Endothelial cell of umbilical vein (primary cell): ENCODE data around the gene RELT. TPM values are rescaled to one million over a fixed set of nuclear protein-coding genes. Genes with fewer than 3 reads are reported as not detected.

Experiments
- BruUV-seq: library from RNA; stranded (reverse); fragments of 400-500 nt; replicated peaks from 2 replicates; lab custom pipeline; 2021; lab: Mats Ljungman, UMichigan
- CTCF ChIA-PET: fragments of 300-600, 350-600 bp; sonication (Branson Sonifier 250); formaldehyde crosslinking; loops from one replicate; lab custom pipeline; 2021; ENCODE audit warnings: antibody characterized with exemption, inconsistent platforms; lab: Charles Lee
- POLR2A ChIA-PET: fragments of 300-600, 350-600 bp; sonication (Branson Sonifier 250); formaldehyde crosslinking; loops from one replicate; lab custom pipeline; 2021; ENCODE audit warnings: antibody characterized with exemption, inconsistent platforms; lab: Charles Lee
- DNase-seq: peaks from one replicate; pipeline ENCODE4 v3.0.0-alpha.2; 2011; ENCODE audit warnings: low read depth, low spot score
- FAIRE-seq: peaks from 2 replicates; lab custom pipeline; 2011; peaks lifted over from hg19 to GRCh38; lab: Jason Lieb, UNC
- H2AFZ ChIP-seq: 2 replicates; pipeline ENCODE4 v1.6.0; 2012; ENCODE audit warnings: low read depth, low read length, control low read depth, inconsistent platforms
- H3K27ac ChIP-seq: 2 replicates; pipeline ENCODE4 v1.5.1; 2011; ENCODE audit warnings: low read depth, mild to moderate bottlenecking, control low read depth, low read length, moderate library complexity; ENCODE audit not compliant: insufficient read depth
- H3K27me3 ChIP-seq, 2 experiments: 2 replicates each; pipeline versions ENCODE4 v1.6.0 to v1.6.1; 2011; ENCODE audit warnings: low read length in 2 of 2, mixed read lengths in 1 of 2; ENCODE audit not compliant: control insufficient read depth in 2 of 2, insufficient read depth in 2 of 2
- H3K36me3 ChIP-seq, 2 experiments: 2 replicates in 1 of 2; 3 replicates in 1 of 2; pipeline ENCODE4 v1.5.1; 2011; ENCODE audit warnings: low read length in 2 of 2, mild to moderate bottlenecking in 1 of 2, moderate library complexity in 1 of 2; ENCODE audit not compliant: control insufficient read depth in 2 of 2, insufficient read depth in 2 of 2; ENCODE audit errors: extremely low read depth in 1 of 2
- H3K4me1 ChIP-seq: 3 replicates; pipeline ENCODE4 v1.5.1; 2011; ENCODE audit warnings: mild to moderate bottlenecking, low read length; ENCODE audit not compliant: control insufficient read depth, insufficient read depth; ENCODE audit errors: extremely low read depth
- H3K4me2 ChIP-seq: 2 replicates; pipeline ENCODE4 v1.6.1; 2011; ENCODE audit warnings: low read length, control low read depth, mixed read lengths; ENCODE audit not compliant: insufficient read depth
- H3K4me3 ChIP-seq, 3 experiments: fragments of 200-600 bp in 1 of 3; sonication (generic), shearing (Covaris generic) in 1 of 3; replicated peaks in 1 of 3; 2 replicates each; pipeline ENCODE4 v1.5.1; 2011 to 2016; ENCODE audit warnings: control low read depth in 3 of 3, low read length in 3 of 3, mild to moderate bottlenecking in 2 of 3, inconsistent platforms in 1 of 3, low read depth in 1 of 3, moderate library complexity in 1 of 3; ENCODE audit not compliant: insufficient read depth in 1 of 3
- H3K79me2 ChIP-seq: 2 replicates; pipeline ENCODE4 v1.6.0; 2012; ENCODE audit warnings: low read length, inconsistent platforms; ENCODE audit not compliant: control insufficient read depth, insufficient read depth
- H3K9ac ChIP-seq: replicated peaks from 2 replicates; pipeline ENCODE3; 2011; ENCODE audit warnings: low read length, control low read depth; ENCODE audit not compliant: insufficient read depth; ENCODE audit errors: extremely low read depth
- H3K9me1 ChIP-seq: replicated peaks from 3 replicates; pipeline ENCODE4 v1.6.0; 2011; ENCODE audit warnings: mild to moderate bottlenecking, low read length; ENCODE audit not compliant: control insufficient read depth, insufficient read depth; ENCODE audit errors: extremely low read depth
- H3K9me3 ChIP-seq: replicated peaks from 2 replicates; pipeline ENCODE4 v1.5.1; 2012; ENCODE audit warnings: low read length, inconsistent platforms; ENCODE audit not compliant: control insufficient read depth, insufficient read depth
- H4K20me1 ChIP-seq: replicated peaks from 2 replicates; pipeline ENCODE3; 2011; ENCODE audit warnings: mild to moderate bottlenecking, low read length; ENCODE audit not compliant: control insufficient read depth, insufficient read depth; ENCODE audit errors: extremely low read depth
- CTCF ChIP-seq, 2 donors: IDR thresholded peaks; 1 replicate in 1 of 2; 2 replicates in 1 of 2; pipeline ENCODE4 v1.5.1; 2011; ENCODE audit warnings: low read length in 2 of 2, mild to moderate bottlenecking in 2 of 2, moderate library complexity in 2 of 2, control low read depth in 1 of 2, inconsistent platforms in 1 of 2, low read depth in 1 of 2; ENCODE audit not compliant: insufficient read depth in 1 of 2; ENCODE audit errors: extremely low read depth in 1 of 2
- EZH2 ChIP-seq: IDR thresholded peaks from 2 replicates; pipeline ENCODE4 v1.6.1; 2012; ENCODE audit warnings: borderline replicate concordance, low read depth, mild to moderate bottlenecking, moderate library complexity, low read length, inconsistent platforms; ENCODE audit not compliant: severe bottlenecking
- FOS ChIP-seq: IDR thresholded peaks from 2 replicates; pipeline ENCODE4 v1.6.1; 2011; ENCODE audit warnings: mild to moderate bottlenecking, low read length, moderate library complexity, borderline replicate concordance; ENCODE audit not compliant: insufficient read depth
- GATA2 ChIP-seq: IDR thresholded peaks from 2 replicates; pipeline ENCODE4 v1.7.0; 2011; ENCODE audit warnings: low read depth, mild to moderate bottlenecking, moderate library complexity, mixed read lengths, low read length; ENCODE audit not compliant: insufficient read length, insufficient read depth
- JUN ChIP-seq: IDR thresholded peaks from 2 replicates; pipeline ENCODE4 v1.6.1; 2011; ENCODE audit warnings: borderline replicate concordance, low read depth; ENCODE audit not compliant: insufficient read length, insufficient read depth
- MAX ChIP-seq: IDR thresholded peaks from 2 replicates; pipeline ENCODE4 v1.6.1; 2011; ENCODE audit not compliant: insufficient read depth, insufficient read length
- MYC ChIP-seq: IDR thresholded peaks from one replicate; pipeline ENCODE4 v1.6.1; 2011; ENCODE audit warnings: mild to moderate bottlenecking, low read depth, low read length
- POLR2A ChIP-seq: IDR thresholded peaks from 2 replicates; pipeline ENCODE4 v1.6.1; 2012; ENCODE audit warnings: low read depth, mild to moderate bottlenecking, control low read depth, low read length
- POLR2AphosphoS5 ChIP-seq: IDR thresholded peaks from 2 replicates; pipeline ENCODE4 v1.6.1; 2012; ENCODE audit warnings: low read depth, mild to moderate bottlenecking, control low read depth, low read length, moderate library complexity; ENCODE audit not compliant: insufficient read depth
- dilution Hi-C: fragments of 300-500 bp; cut with MboI; formaldehyde crosslinking; loops from one replicate; pipeline ENCODE4 v1.15.0; 2019; ENCODE audit warnings: low sequenced_read_pairs; ENCODE audit not compliant: extremely low pct_ligation_motif_present
- intact Hi-C: fragments of 100-400 bp; cut with micrococcal nuclease; formaldehyde crosslinking; loops from one replicate; pipeline ENCODE4 v1.10.0; 2022
- polyA plus RNA-seq, 4 experiments: library from polyadenylated mRNA; depleted of rRNA in 3 of 4; stranded (reverse) in 3 of 4; unstranded in 1 of 4; fragments of >200 nt; gene quantifications; 2 replicates each; pipeline versions ENCODE4 v1.2.1 to v1.2.3, GENCODE V29; 2011 to 2012; ENCODE audit warnings: missing spikeins in 1 of 4
- total RNA-seq: library from RNA; stranded (reverse); gene quantifications from 2 replicates; pipeline ENCODE4 v1.2.3, GENCODE V29; 2021

Gene RELT
- total and polyA plus RNA-seq, 2 donors (not counting 3 experiments of a cell fraction or from before 2014, with no cell fraction given), result 6.7 to 13.1 TPM

GRCh38 chr11:73426219-73426850 lies 50.1 kb downstream of the RELT start:
- no peak overlapping the region for H3K9ac ChIP-seq
- H3K4me3 ChIP-seq, result no peak overlapping the region
- H3K79me2 ChIP-seq, result no peaks in the 10 kb centered on the region
- no peaks in the 10 kb centered on the region for H4K20me1 ChIP-seq
- H3K4me2 ChIP-seq, result no peak overlapping the region
- ChIA-PET CTCF (interaction anchor here (0.9 to 1.8 kb wide), 4 partner anchors 10 to 200 kb away, joined by 3 to 6 read pairs (median 3); no protein-coding TSS in a partner anchor), POLR2A (no interaction called here)
- no peaks in the 10 kb centered on the region for H3K27me3 ChIP-seq
- H3K9me3 ChIP-seq, result no peaks in the 10 kb centered on the region
- no peaks in the 10 kb centered on the region for H3K9me1 ChIP-seq
- DNase-seq, result no peak
- no peak for FAIRE-seq
- H2AFZ ChIP-seq, result no peak overlapping the region
- dilution Hi-C loops (no loop called here), intact Hi-C loops (no loop called here)
- no peaks in the 10 kb centered on the region for H3K4me1 ChIP-seq
- H3K27ac ChIP-seq, result no peak overlapping the region
- no TSS peak for BruUV-seq
- TF ChIP-seq EZH2 (no peak), GATA2 (no peak), POLR2AphosphoS5 (no peak), CTCF (IDR thresholded peaks at IDR 0.05; ENCODE audit: extremely low read depth in 1 of 2, insufficient read depth in 1 of 2, low read depth in 1 of 2, low read length in 2 of 2) (no peak), POLR2A (no peak)
- H3K36me3 ChIP-seq, result no peaks in the 10 kb centered on the region

- POLR2A ChIA-PET, result no interaction called here
- dilution Hi-C loops, result no loop called here
- CTCF ChIA-PET, result interaction anchor here (0.7 to 2.1 kb wide), 4 partner anchors 18 to 233 kb away, joined by 3 to 7 read pairs (median 4); no protein-coding TSS in a partner anchor
- Histone ChIP-seq H4K20me1 (no peaks in the 10 kb centered on the region), H3K9me1 (no peaks in the 10 kb centered on the region), H2AFZ (no peak overlapping the region), H3K27me3 (no peaks in the 10 kb centered on the region), H3K79me2 (no peaks in the 10 kb centered on the region), H3K4me1 (no peaks in the 10 kb centered on the region), H3K4me3 (no peak overlapping the region), H3K9me3 (no peaks in the 10 kb centered on the region), H3K36me3 (no peaks in the 10 kb centered on the region), H3K9ac (no peak overlapping the region), H3K4me2 (no peak overlapping the region), H3K27ac (no peak overlapping the region)
- TF ChIP-seq POLR2AphosphoS5, result no peak
- no peak for TF ChIP-seq GATA2
- no peak for TF ChIP-seq MYC
- TF ChIP-seq CTCF (IDR thresholded peaks at IDR 0.05; ENCODE audit: extremely low read depth in 1 of 2, insufficient read depth in 1 of 2, low read depth in 1 of 2, low read length in 2 of 2), result no peak
- no peak for TF ChIP-seq EZH2
- TF ChIP-seq MAX, result no peak
- no peak for TF ChIP-seq POLR2A
- TF ChIP-seq FOS, result no peak
- no peak for TF ChIP-seq JUN
- intact Hi-C loops, result no loop called here
- BruUV-seq, result no TSS peak
- DNase-seq, result no peak
- no peak for FAIRE-seq
Measured at GRCh38 chr11:73428227-73428626, 52.0 kb downstream of the RELT start.
